Measurements from ENCODE around the gene MED26.
"Not testable (repeated sequence)": the region's sequence is repeated elsewhere in the genome, so short reads cannot be mapped to it uniquely, and the experiment has no call there.

The MED26 gene

GRCh38 chr19:16573925-16574324 is 54.1 kb downstream of the MED26 start:
- TF ChIP-seq POLR2A (IDR thresholded peaks at IDR 0.05; ENCODE audit: low read length): no peak
- no peak for TF ChIP-seq GATA1 (IDR thresholded peaks at IDR 0.05; ENCODE audit: low read depth, low read length)
- no peak for DNase-seq

GRCh38 chr19:16573296-16573695 is 54.7 kb downstream of the MED26 start:
- TF ChIP-seq POLR2A (IDR thresholded peaks at IDR 0.05; ENCODE audit: low read length): no peak
- no peak for TF ChIP-seq GATA1 (IDR thresholded peaks at IDR 0.05; ENCODE audit: low read depth, low read length)
- no peak for DNase-seq

GRCh38 chr19:16572332-16573211 is 55.4 kb downstream of the MED26 start, which contains the start of gene SLC35E1:
TSS of gene SLC35E1 (minus strand) at chr19:16572415. CDS start at chr19:16572364, 51 bp downstream.
- TF ChIP-seq GATA1 (IDR thresholded peaks at IDR 0.05; ENCODE audit: low read depth, low read length) (no peak), POLR2A (IDR thresholded peaks at IDR 0.05; ENCODE audit: low read length) (peak; percentile 73)
- DNase-seq: peak; percentile 97 to 98

GRCh38 chr19:16571822-16572331 is 56.1 kb downstream of the MED26 start:
- DNase-seq: peak; percentile 68 to 77
- TF ChIP-seq GATA1 (IDR thresholded peaks at IDR 0.05; ENCODE audit: low read depth, low read length) (no peak), POLR2A (IDR thresholded peaks at IDR 0.05; ENCODE audit: low read length) (no peak)

GRCh38 chr19:16571283-16571682 is 56.7 kb downstream of the MED26 start:
- TF ChIP-seq POLR2A (IDR thresholded peaks at IDR 0.05; ENCODE audit: low read length): no peak
- DNase-seq: peak; percentile 34 to 47

- DNase-seq: no peak
- no peak for TF ChIP-seq POLR2A (IDR thresholded peaks at IDR 0.05; ENCODE audit: low read length)
- TF ChIP-seq GATA1 (IDR thresholded peaks at IDR 0.05; ENCODE audit: low read depth, low read length): no peak
Measured at GRCh38 chr19:16569609-16570320, 58.2 kb downstream of the MED26 start.

GRCh38 chr19:16566702-16567101 is 61.3 kb downstream of the MED26 start:
- DNase-seq: no peak
- TF ChIP-seq POLR2A (IDR thresholded peaks at IDR 0.05; ENCODE audit: low read length) (no peak), GATA1 (IDR thresholded peaks at IDR 0.05; ENCODE audit: low read depth, low read length) (no peak)

GRCh38 chr19:16566161-16566560 is 61.8 kb downstream of the MED26 start:
- no peak for TF ChIP-seq POLR2A (IDR thresholded peaks at IDR 0.05; ENCODE audit: low read length)
- TF ChIP-seq GATA1 (IDR thresholded peaks at IDR 0.05; ENCODE audit: low read depth, low read length): no peak

GRCh38 chr19:16564842-16565241 is 63.2 kb downstream of the MED26 start:
- DNase-seq: no peak
- no peak for TF ChIP-seq POLR2A (IDR thresholded peaks at IDR 0.05; ENCODE audit: low read length)

More at GRCh38 chr19:16566161-16566560, 61.8 kb downstream of the MED26 start:
- no peak for DNase-seq

- TF ChIP-seq GATA1 (IDR thresholded peaks at IDR 0.05; ENCODE audit: low read depth, low read length) (no peak), POLR2A (IDR thresholded peaks at IDR 0.05; ENCODE audit: low read length) (no peak)
- DNase-seq: peak in 1 of 2 experiments; percentile 45
Measured at GRCh38 chr19:16562608-16563025, 65.4 kb downstream of the MED26 start.

- DNase-seq: no peak
- TF ChIP-seq POLR2A (IDR thresholded peaks at IDR 0.05; ENCODE audit: low read length) (no peak), GATA1 (IDR thresholded peaks at IDR 0.05; ENCODE audit: low read depth, low read length) (no peak)
Measured at GRCh38 chr19:16561382-16561781, 66.6 kb downstream of the MED26 start.

GRCh38 chr19:16559780-16560276 is 68.2 kb downstream of the MED26 start:
- DNase-seq: no peak
- TF ChIP-seq POLR2A (IDR thresholded peaks at IDR 0.05; ENCODE audit: low read length): no peak
- no peak for TF ChIP-seq GATA1 (IDR thresholded peaks at IDR 0.05; ENCODE audit: low read depth, low read length)

- no peak for DNase-seq
- no peak for TF ChIP-seq GATA1 (IDR thresholded peaks at IDR 0.05; ENCODE audit: low read depth, low read length)
- TF ChIP-seq POLR2A (IDR thresholded peaks at IDR 0.05; ENCODE audit: low read length): no peak
Measured at GRCh38 chr19:16554776-16555175, 73.2 kb downstream of the MED26 start.

GRCh38 chr19:16551902-16552301 is 76.1 kb downstream of the MED26 start:
- not testable (repeated sequence) for DNase-seq

Data from erythroblast (primary cell).